ENCODE results near the gene SPATS2.
"Not testable (repeated sequence)": the region's sequence is repeated elsewhere in the genome, so short reads cannot be mapped to it uniquely, and the experiment has no call there.

SPATS2 gene

GRCh38 chr12:49349266-49349665, 18.0 kb upstream of the SPATS2 start:
- DNase-seq (ENCODE audit: low read depth in 2 of 2) = no peak

GRCh38 chr12:49352351-49352750, 14.9 kb upstream of the SPATS2 start:
- no peak for DNase-seq (ENCODE audit: low read depth in 2 of 2)

GRCh38 chr12:49355913-49356312, 11.3 kb upstream of the SPATS2 start:
- no peak for DNase-seq (ENCODE audit: low read depth in 2 of 2)

- no peak for DNase-seq (ENCODE audit: low read depth in 2 of 2)
These were observed 10.1 kb upstream of the SPATS2 start for GRCh38 chr12:49357103-49357678.

GRCh38 chr12:49358483-49359141, 8.7 kb upstream of the SPATS2 start:
- no peak for DNase-seq (ENCODE audit: low read depth in 2 of 2)

- no peak for DNase-seq (ENCODE audit: low read depth in 2 of 2)
These were observed 7.6 kb upstream of the SPATS2 start for GRCh38 chr12:49359671-49360070.

GRCh38 chr12:49362077-49362476, 5.2 kb upstream of the SPATS2 start:
- no peak for DNase-seq (ENCODE audit: low read depth in 2 of 2)

- no peak for DNase-seq (ENCODE audit: low read depth in 2 of 2)
These were observed 2.3 kb upstream of the SPATS2 start for GRCh38 chr12:49364989-49365388.

GRCh38 chr12:49365542-49365941, 1.7 kb upstream of the SPATS2 start:
- no peak for DNase-seq (ENCODE audit: low read depth in 2 of 2)

GRCh38 chr12:49366096-49366651, 1.1 kb upstream of the SPATS2 start:
- DNase-seq (ENCODE audit: low read depth in 2 of 2) = no peak

- peak; percentile 87 to 88 for DNase-seq (ENCODE audit: low read depth in 2 of 2)
These were observed 446 bp upstream of the SPATS2 start for GRCh38 chr12:49366652-49367380.

GRCh38 chr12:49368240-49368600, 958 bp downstream of the SPATS2 start:
- no peak for DNase-seq (ENCODE audit: low read depth in 2 of 2)

- DNase-seq (ENCODE audit: low read depth in 2 of 2) = no peak
These were observed 2.3 kb downstream of the SPATS2 start for GRCh38 chr12:49369411-49370145.

- DNase-seq (ENCODE audit: low read depth in 2 of 2) = no peak
These were observed 3.3 kb downstream of the SPATS2 start for GRCh38 chr12:49370539-49370938.

- no peak for DNase-seq (ENCODE audit: low read depth in 2 of 2)
These were observed 8.1 kb downstream of the SPATS2 start for GRCh38 chr12:49375406-49375805.

GRCh38 chr12:49377386-49377785, 10.1 kb downstream of the SPATS2 start:
- DNase-seq (ENCODE audit: low read depth in 2 of 2) = no peak

- not testable (repeated sequence) for DNase-seq (ENCODE audit: low read depth in 2 of 2)
These were observed 12.9 kb downstream of the SPATS2 start for GRCh38 chr12:49380184-49380583.

- DNase-seq (ENCODE audit: low read depth in 2 of 2) = peak; percentile 49 to 57
These were observed 21.6 kb downstream of the SPATS2 start for GRCh38 chr12:49388682-49389386.

GRCh38 chr12:49389387-49389703, 22.1 kb downstream of the SPATS2 start:
- DNase-seq (ENCODE audit: low read depth in 2 of 2) = no peak

GRCh38 chr12:49397000-49397399, 29.7 kb downstream of the SPATS2 start:
- DNase-seq (ENCODE audit: low read depth in 2 of 2) = no peak

- DNase-seq (ENCODE audit: low read depth in 2 of 2) = no peak
These were observed 33.0 kb downstream of the SPATS2 start for GRCh38 chr12:49400304-49400703.

GRCh38 chr12:49403971-49404450, 36.7 kb downstream of the SPATS2 start:
- DNase-seq (ENCODE audit: low read depth in 2 of 2) = no peak
